ENCODE measurements around the gene ATP13A3.

DNA sequence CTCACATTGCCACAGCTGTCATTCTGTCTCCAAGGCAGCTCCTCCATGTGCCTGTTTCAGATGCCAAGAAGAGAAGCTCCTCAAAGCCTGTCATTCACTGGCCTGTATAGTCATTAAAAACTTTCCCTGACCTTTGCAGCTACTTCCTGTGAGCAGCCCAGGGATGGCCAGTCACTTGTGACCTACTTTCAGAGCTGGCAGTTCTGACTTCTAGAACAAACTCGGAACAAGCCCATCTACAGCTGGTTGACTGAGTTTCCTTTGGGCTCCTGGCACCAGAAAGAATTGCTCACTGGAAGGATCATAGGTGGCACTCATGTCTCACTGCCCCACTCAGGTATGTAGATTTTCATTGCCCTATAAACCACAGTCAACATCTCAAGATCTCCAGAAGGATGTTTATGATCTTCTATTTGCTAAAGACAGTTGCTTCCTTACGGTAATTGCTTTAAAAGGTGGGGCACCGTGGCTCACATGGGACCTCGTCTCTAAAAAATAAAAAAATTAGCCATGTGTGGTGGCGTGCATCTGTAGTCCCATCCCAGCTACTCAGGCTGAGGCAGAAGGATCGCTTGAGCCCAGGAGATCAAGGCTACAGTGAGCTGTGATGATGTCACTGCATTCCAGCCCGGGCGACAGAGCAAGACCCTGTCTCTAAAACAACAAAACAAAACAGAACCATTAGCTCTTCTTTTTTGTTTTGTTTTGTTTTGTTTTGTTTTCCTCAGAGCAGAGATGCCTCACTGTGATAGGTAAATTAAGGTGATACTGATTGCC lies 11.2 kb upstream of the ATP13A3 start:
- no peak for TF ChIP-seq CTCF (conservative IDR thresholded peaks at IDR 0.05 in 1 of 2, IDR thresholded peaks at IDR 0.05 in 1 of 2; ENCODE audit: low read depth in 1 of 2, low read length in 2 of 2)
- TF ChIP-seq EZH2 (IDR thresholded peaks at IDR 0.05; ENCODE audit: low read length, missing control alignments) = no peak
